Stimulated activated CD4-positive, alpha-beta T cell treated with anti-CD3 and anti-CD28 coated beads, Interleukin-15, amount 100 ng/mL, for 1 hour (primary cell): Measurements from ENCODE around the gene AFF3.
"Not testable (repeated sequence)": the region's sequence is repeated elsewhere in the genome, so short reads cannot be mapped to it uniquely, and the experiment has no call there.

Experiments
- DNase-seq, 2 donors: peaks; one replicate each; pipeline ENCODE4 v3.0.0-alpha.2; 2020; ENCODE audit warnings: low read depth in 1 of 2, low spot score in 1 of 2

The AFF3 gene

GRCh38 chr2:99520813-99521212 is 621.6 kb downstream of the AFF3 start:
- DNase-seq: no peak

- no peak for DNase-seq
Observed at GRCh38 chr2:99520195-99520594, 622.2 kb downstream of the AFF3 start.

- DNase-seq: no peak
Observed at GRCh38 chr2:99514357-99514756, 628.0 kb downstream of the AFF3 start.

GRCh38 chr2:99512181-99512591 is 630.2 kb downstream of the AFF3 start:
- no peak for DNase-seq

GRCh38 chr2:99509387-99509786 is 633.0 kb downstream of the AFF3 start:
- DNase-seq: no peak

- no peak for DNase-seq
Observed at GRCh38 chr2:99507937-99508818, 634.2 kb downstream of the AFF3 start.

- no peak for DNase-seq
Observed at GRCh38 chr2:99504844-99505584, 637.4 kb downstream of the AFF3 start.

GRCh38 chr2:99503662-99504416 is 638.6 kb downstream of the AFF3 start:
- DNase-seq: not testable (repeated sequence)

- DNase-seq: no peak
Observed at GRCh38 chr2:99496021-99496420, 646.4 kb downstream of the AFF3 start.
